OCI-LY1 (cell line): ENCODE results near the gene RC3H2.
A peak's percentile ranks its signal among the peaks of the same experiment; 100 is the strongest.

Source experiments
- H2AFZ ChIP-seq: fragments of 200-600 bp; sonication (generic), shearing (Covaris generic); 2 replicates; pipeline ENCODE4 v1.6.0; 2014; ENCODE audit warnings: antibody characterized with exemption, mild to moderate bottlenecking, low read length
- H3F3A ChIP-seq: fragments of 200-600 bp; sonication (generic), shearing (Covaris generic); 2 replicates; pipeline ENCODE4 v1.6.0; 2014; ENCODE audit warnings: mild to moderate bottlenecking, antibody characterized with exemption, low read length, moderate library complexity; ENCODE audit not compliant: insufficient read depth
- H3K27ac ChIP-seq: fragments of 200-600 bp; sonication (generic); 2 replicates; pipeline ENCODE4 v1.5.1; 2014; ENCODE audit warnings: low read length, mixed run types, mild to moderate bottlenecking, low read depth; ENCODE audit not compliant: poor library complexity, severe bottlenecking
- H3K27me3 ChIP-seq: fragments of 200-600 bp; sonication (generic); 2 replicates; pipeline ENCODE4 v1.6.0; 2014; ENCODE audit warnings: antibody characterized with exemption, mild to moderate bottlenecking, low read length, moderate library complexity; ENCODE audit not compliant: insufficient read depth
- H3K36me3 ChIP-seq: fragments of 200-600 bp; sonication (generic); 2 replicates; pipeline ENCODE4 v1.6.1; 2014; ENCODE audit warnings: mild to moderate bottlenecking, antibody characterized with exemption, low read length, moderate library complexity, mixed read lengths; ENCODE audit not compliant: insufficient read depth
- H3K4me1 ChIP-seq: fragments of 200-600 bp; sonication (generic); 2 replicates; pipeline ENCODE4 v1.5.1; 2014; ENCODE audit warnings: mild to moderate bottlenecking, low read length, moderate library complexity; ENCODE audit not compliant: insufficient read depth, severe bottlenecking
- H3K4me2 ChIP-seq: fragments of 200-600 bp; sonication (generic), shearing (Covaris generic); 2 replicates; pipeline ENCODE4 v1.6.1; 2014; ENCODE audit warnings: low read length
- H3K4me3 ChIP-seq: fragments of 200-600 bp; sonication (generic); 2 replicates; pipeline ENCODE4 v1.5.1; 2014; ENCODE audit warnings: low read length, low read depth, mild to moderate bottlenecking, mixed read lengths; ENCODE audit not compliant: poor library complexity, severe bottlenecking
- H3K79me2 ChIP-seq: fragments of 200-600 bp; shearing (Covaris generic); 2 replicates; pipeline ENCODE4 v1.6.1; 2016; ENCODE audit warnings: mixed run types, low read length, mixed read lengths; ENCODE audit not compliant: insufficient read depth
- H3K9ac ChIP-seq: fragments of 200-600 bp; sonication (generic), shearing (Covaris generic); 2 replicates; pipeline ENCODE4 v1.6.1; 2014; ENCODE audit warnings: mild to moderate bottlenecking, low read length, mixed read lengths
- H3K9me2 ChIP-seq: fragments of 200-600 bp; sonication (generic), shearing (Covaris generic); 2 replicates; pipeline ENCODE4 v1.6.1; 2014; ENCODE audit warnings: low read depth, mild to moderate bottlenecking, low read length, mixed read lengths
- H3K9me3 ChIP-seq: fragments of 200-600 bp; shearing (Covaris generic); 2 replicates; pipeline ENCODE4 v1.6.1; 2014; ENCODE audit warnings: low read length, mixed read lengths
- H4K20me1 ChIP-seq: fragments of 200-600 bp; sonication (generic), shearing (Covaris generic); 2 replicates; pipeline ENCODE4 v1.6.0; 2016; ENCODE audit warnings: mild to moderate bottlenecking, low read length; ENCODE audit not compliant: insufficient read depth
- CTCF ChIP-seq: fragments of 200-600 bp; sonication (generic), shearing (Covaris generic); IDR thresholded peaks from 2 replicates; pipeline ENCODE4 v1.5.1; 2017; ENCODE audit warnings: mild to moderate bottlenecking, antibody characterized with exemption, low read length, moderate library complexity, mixed read lengths
- EZH2 ChIP-seq: fragments of 200-600 bp; sonication (generic), shearing (Covaris generic); IDR thresholded peaks from 2 replicates; pipeline ENCODE4 v1.8.0; 2017; ENCODE audit warnings: borderline replicate concordance, mixed run types, mild to moderate bottlenecking, antibody characterized with exemption, low read length, moderate library complexity, mixed read lengths

Gene RC3H2

GRCh38 chr9:122922713-122923112 lies 17.6 kb upstream of the RC3H2 start:
- Histone ChIP-seq H3K4me2 (no peak overlapping the region), H3F3A (no peaks in the 10 kb centered on the region), H3K9me2 (no peaks in the 10 kb centered on the region), H3K27ac (no peak overlapping the region), H3K4me1 (peaks cover 10% of the 10 kb centered on the region), H3K4me3 (no peak overlapping the region), H3K36me3 (peaks cover 17% of the 10 kb centered on the region; the same call in 1 of the 2 replicates), H3K27me3 (no peaks in the 10 kb centered on the region), H3K9ac (no peak overlapping the region), H3K9me3 (no peaks in the 10 kb centered on the region), H3K79me2 (no peaks in the 10 kb centered on the region), H4K20me1 (no peaks in the 10 kb centered on the region), H2AFZ (no peak overlapping the region)
- TF ChIP-seq CTCF (no peak), EZH2 (no peak)

GRCh38 chr9:122918310-122918709 lies 13.2 kb upstream of the RC3H2 start:
- H3K36me3 ChIP-seq = peaks cover 17% of the 10 kb centered on the region; the same call in 1 of the 2 replicates

DNA sequence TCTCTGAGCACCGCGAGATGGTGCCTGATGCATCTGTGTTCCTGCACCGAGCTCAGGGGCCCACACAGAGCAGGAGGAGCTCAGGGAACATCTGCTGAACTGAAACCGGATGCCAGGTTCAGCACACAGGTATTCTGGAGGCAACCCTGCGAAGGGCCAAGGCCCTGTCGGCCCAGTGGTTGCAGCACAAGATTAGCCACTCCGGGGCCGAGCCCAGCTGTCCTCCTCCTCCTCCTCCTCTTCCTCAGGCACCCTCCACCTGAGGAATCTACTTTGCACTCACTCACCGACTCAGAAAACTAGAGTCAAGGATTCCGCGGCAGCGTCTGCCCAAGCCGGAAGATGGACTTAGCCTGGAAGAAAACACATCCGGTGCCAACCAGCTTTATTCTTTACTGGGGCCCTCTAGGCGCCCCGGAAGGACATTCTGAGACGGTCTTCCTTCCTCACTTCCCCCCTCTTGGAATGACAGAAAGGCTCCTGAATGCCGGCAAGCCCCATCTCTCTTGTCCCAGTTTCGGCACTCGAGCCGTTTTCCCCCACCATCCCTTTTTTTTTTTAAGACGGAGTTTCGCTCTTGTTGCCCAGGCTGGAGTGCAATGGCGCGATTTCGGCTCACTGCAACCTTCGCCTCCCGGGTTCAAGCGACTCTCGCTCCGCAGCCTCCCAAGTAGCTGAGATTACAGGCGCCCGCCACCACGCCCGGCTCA lies 8.0 kb upstream of the RC3H2 start, which contains the start of gene ZBTB6:
Gene ZBTB6 (minus strand): TSS at position 360 of the 710 bp plus-strand sequence. CDS start 1,251 bp downstream, outside the sequence.
- H3K4me1 ChIP-seq = peaks cover 18% of the 10 kb centered on the region
- H3F3A ChIP-seq = 0 out of 2 replicates have a peak, but pooled peaks cover 7% of the 10 kb centered on the region
- H3K9me2 ChIP-seq = no peaks in the 10 kb centered on the region
- peaks cover 26% of the 10 kb centered on the region for H3K79me2 ChIP-seq
- H3K9me3 ChIP-seq = no peaks in the 10 kb centered on the region
- TF ChIP-seq CTCF = no peak
- H3K9ac ChIP-seq = peak within 1 kb of the TSS; percentile 69
- H3K36me3 ChIP-seq = peaks cover 25% of the 10 kb centered on the region
- H3K27me3 ChIP-seq = no peaks in the 10 kb centered on the region
- H3K4me2 ChIP-seq = peak within 1 kb of the TSS; percentile 82
- H4K20me1 ChIP-seq = no peaks in the 10 kb centered on the region
- H3K27ac ChIP-seq = peak within 1 kb of the TSS; percentile 88
- H3K4me3 ChIP-seq = peak within 1 kb of the TSS; percentile 66
- H2AFZ ChIP-seq = no peak within 1 kb of the TSS

More at GRCh38 chr9:122918310-122918709, 13.2 kb upstream of the RC3H2 start:
- H3K4me1 ChIP-seq = peaks cover 5% of the 10 kb centered on the region
- H3K4me3 ChIP-seq = no peak overlapping the region
- no peak overlapping the region for H3K27ac ChIP-seq
- no peak overlapping the region for H2AFZ ChIP-seq
- H3K27me3 ChIP-seq = no peaks in the 10 kb centered on the region
- no peak overlapping the region for H3K4me2 ChIP-seq
- no peaks in the 10 kb centered on the region for H4K20me1 ChIP-seq
- H3K79me2 ChIP-seq = no peaks in the 10 kb centered on the region
- TF ChIP-seq EZH2 (no peak), CTCF (no peak)
- H3K9ac ChIP-seq = no peak overlapping the region
- 0 out of 2 replicates have a peak, but pooled peaks cover 7% of the 10 kb centered on the region for H3F3A ChIP-seq
- H3K9me2 ChIP-seq = no peaks in the 10 kb centered on the region
- H3K9me3 ChIP-seq = no peaks in the 10 kb centered on the region
